OCI-LY7 (cell line): ENCODE results near the gene ZNF445. TPM values are rescaled to one million over a fixed set of nuclear protein-coding genes. Genes with fewer than 3 reads are reported as not detected.

ENCODE experiments used
- BruUV-seq: library from RNA; stranded (reverse); fragments of 400-500 nt; replicated peaks from 2 replicates; lab custom pipeline; 2021; lab: Mats Ljungman, UMichigan
- CTCF ChIA-PET: fragments of 300-600 bp; sonication (Branson Sonifier 250); formaldehyde crosslinking; loops from one replicate; lab custom pipeline; 2022; ENCODE audit warnings: antibody characterized with exemption; ENCODE audit not compliant: unreplicated experiment; lab: Charles Lee
- POLR2A ChIA-PET: fragments of 300-600 bp; sonication (Branson Sonifier 250); formaldehyde crosslinking; loops from one replicate; lab custom pipeline; 2022; ENCODE audit warnings: antibody characterized with exemption; lab: Charles Lee
- DNase-seq: peaks from one replicate; pipeline ENCODE4 v3.0.0-alpha.2; 2015; ENCODE audit warnings: low spot score
- H2AFZ ChIP-seq: fragments of 200-600 bp; sonication (generic), shearing (Covaris generic); 2 replicates; pipeline ENCODE4 v1.6.1; 2014; ENCODE audit warnings: mild to moderate bottlenecking, antibody characterized with exemption, low read length, moderate library complexity
- H3K27ac ChIP-seq: fragments of 200-600 bp; sonication (generic); 2 replicates; pipeline ENCODE4 v1.5.1; 2014; ENCODE audit warnings: mixed run types, low read depth, mild to moderate bottlenecking, moderate library complexity, low read length, inconsistent platforms; ENCODE audit not compliant: poor library complexity, severe bottlenecking
- H3K36me3 ChIP-seq: fragments of 200-600 bp; sonication (generic); 2 replicates; pipeline ENCODE4 v1.6.1; 2014; ENCODE audit warnings: mild to moderate bottlenecking, antibody characterized with exemption, low read length, moderate library complexity, mixed read lengths; ENCODE audit not compliant: insufficient read depth
- H3K4me1 ChIP-seq: fragments of 200-600 bp; sonication (generic); 2 replicates; pipeline ENCODE4 v1.5.1; 2014; ENCODE audit warnings: mild to moderate bottlenecking, low read length; ENCODE audit not compliant: insufficient read depth, poor library complexity, severe bottlenecking
- H3K4me2 ChIP-seq: fragments of 200-600 bp; sonication (generic); 2 replicates; pipeline ENCODE4 v1.6.1; 2014; ENCODE audit warnings: mild to moderate bottlenecking, low read length
- H3K4me3 ChIP-seq: fragments of 200-600 bp; sonication (generic); 2 replicates; pipeline ENCODE4 v1.5.1; 2014; ENCODE audit warnings: mild to moderate bottlenecking, low read depth, low read length; ENCODE audit not compliant: poor library complexity, severe bottlenecking
- H3K79me2 ChIP-seq: fragments of 200-600 bp; sonication (generic); 2 replicates; pipeline ENCODE4 v1.6.1; 2016; ENCODE audit warnings: low read depth, mild to moderate bottlenecking, low read length, moderate library complexity, mixed read lengths; ENCODE audit not compliant: insufficient read depth
- H3K9me2 ChIP-seq: fragments of 200-600 bp; sonication (generic); 2 replicates; pipeline ENCODE4 v1.6.1; 2016; ENCODE audit warnings: mild to moderate bottlenecking, low read length, mixed read lengths; ENCODE audit not compliant: insufficient read depth
- H3K9me3 ChIP-seq: fragments of 200-600 bp; sonication (generic); 2 replicates; pipeline ENCODE4 v1.6.1; 2014; ENCODE audit warnings: mild to moderate bottlenecking, mixed run types, low read length, mixed read lengths
- H4K20me1 ChIP-seq: fragments of 200-600 bp; sonication (generic); 2 replicates; pipeline ENCODE4 v1.6.1; 2014; ENCODE audit warnings: mild to moderate bottlenecking, antibody characterized with exemption, low read length, moderate library complexity, mixed read lengths; ENCODE audit not compliant: insufficient read depth
- EZH2phosphoT487 ChIP-seq: fragments of 200-600 bp; sonication (generic); IDR thresholded peaks from 2 replicates; pipeline ENCODE4 v1.6.1; 2018; ENCODE audit warnings: low read depth, borderline replicate concordance, mild to moderate bottlenecking, mixed run types, antibody characterized with exemption, low read length, moderate library complexity, mixed read lengths
- intact Hi-C: fragments of 100-400 bp; cut with micrococcal nuclease; formaldehyde crosslinking; loops from one replicate; pipeline ENCODE4 v1.10.0; 2022; ENCODE audit not compliant: unreplicated experiment
- total RNA-seq, 2 experiments: library from RNA; depleted of rRNA in 1 of 2; stranded (reverse); fragments of >200 nt in 1 of 2; shearing (Covaris generic) in 1 of 2; gene quantifications; 2 replicates each; pipeline ENCODE4 v1.2.3, GENCODE V29; 2014 to 2022
- TF ChIP-seq, protein P1 (sequence below): fragments of 200-600 bp; sonication (generic); conservative IDR thresholded peaks from 2 replicates; pipeline ENCODE4 v1.5.1; 2014; ENCODE audit warnings: mild to moderate bottlenecking, antibody characterized with exemption, low read length, moderate library complexity, mixed read lengths

The ZNF445 gene
- total RNA-seq, 2 experiments from 2014 or later, result 3.4 to 11.7 TPM

DNA sequence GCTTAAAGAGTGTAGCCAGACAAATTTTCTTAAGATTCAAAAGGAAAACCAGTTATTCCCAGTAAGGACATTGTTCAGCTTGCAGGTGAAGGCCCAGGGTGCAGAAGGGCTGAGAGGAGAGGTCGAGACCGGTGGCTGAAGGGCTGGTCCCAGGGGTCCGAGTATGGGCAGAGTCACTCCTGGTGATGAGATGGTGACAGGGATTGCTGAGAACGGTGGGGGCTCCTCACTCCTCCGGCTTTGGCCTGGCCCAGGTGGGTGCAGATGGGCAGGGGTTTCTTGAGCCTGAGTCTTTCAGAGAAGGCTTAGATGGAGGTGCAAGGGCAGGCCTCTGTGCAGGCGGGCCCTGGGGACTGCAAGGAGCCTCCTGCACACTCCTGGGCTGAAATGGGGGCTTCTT is 56.2 kb downstream of the ZNF445 start:
- TF ChIP-seq, protein P1, sequence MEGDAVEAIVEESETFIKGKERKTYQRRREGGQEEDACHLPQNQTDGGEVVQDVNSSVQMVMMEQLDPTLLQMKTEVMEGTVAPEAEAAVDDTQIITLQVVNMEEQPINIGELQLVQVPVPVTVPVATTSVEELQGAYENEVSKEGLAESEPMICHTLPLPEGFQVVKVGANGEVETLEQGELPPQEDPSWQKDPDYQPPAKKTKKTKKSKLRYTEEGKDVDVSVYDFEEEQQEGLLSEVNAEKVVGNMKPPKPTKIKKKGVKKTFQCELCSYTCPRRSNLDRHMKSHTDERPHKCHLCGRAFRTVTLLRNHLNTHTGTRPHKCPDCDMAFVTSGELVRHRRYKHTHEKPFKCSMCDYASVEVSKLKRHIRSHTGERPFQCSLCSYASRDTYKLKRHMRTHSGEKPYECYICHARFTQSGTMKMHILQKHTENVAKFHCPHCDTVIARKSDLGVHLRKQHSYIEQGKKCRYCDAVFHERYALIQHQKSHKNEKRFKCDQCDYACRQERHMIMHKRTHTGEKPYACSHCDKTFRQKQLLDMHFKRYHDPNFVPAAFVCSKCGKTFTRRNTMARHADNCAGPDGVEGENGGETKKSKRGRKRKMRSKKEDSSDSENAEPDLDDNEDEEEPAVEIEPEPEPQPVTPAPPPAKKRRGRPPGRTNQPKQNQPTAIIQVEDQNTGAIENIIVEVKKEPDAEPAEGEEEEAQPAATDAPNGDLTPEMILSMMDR, result no peak
- no peak for TF ChIP-seq EZH2phosphoT487
- H3K27ac ChIP-seq, result no peak overlapping the region
- no peaks in the 10 kb centered on the region for H3K36me3 ChIP-seq
- H3K4me3 ChIP-seq, result no peak overlapping the region
- no peaks in the 10 kb centered on the region for H3K4me1 ChIP-seq
- H3K9me2 ChIP-seq, result no peaks in the 10 kb centered on the region
- no TSS peak for BruUV-seq
- H4K20me1 ChIP-seq, result no peaks in the 10 kb centered on the region
- no peak overlapping the region for H2AFZ ChIP-seq
- no peaks in the 10 kb centered on the region for H3K79me2 ChIP-seq
- H3K9me3 ChIP-seq, result no peaks in the 10 kb centered on the region
- no peak overlapping the region for H3K4me2 ChIP-seq
- POLR2A ChIA-PET, result no interaction called here
- intact Hi-C loops, result no loop called here
- CTCF ChIA-PET, result no interaction called here
- no peak for DNase-seq

DNA sequence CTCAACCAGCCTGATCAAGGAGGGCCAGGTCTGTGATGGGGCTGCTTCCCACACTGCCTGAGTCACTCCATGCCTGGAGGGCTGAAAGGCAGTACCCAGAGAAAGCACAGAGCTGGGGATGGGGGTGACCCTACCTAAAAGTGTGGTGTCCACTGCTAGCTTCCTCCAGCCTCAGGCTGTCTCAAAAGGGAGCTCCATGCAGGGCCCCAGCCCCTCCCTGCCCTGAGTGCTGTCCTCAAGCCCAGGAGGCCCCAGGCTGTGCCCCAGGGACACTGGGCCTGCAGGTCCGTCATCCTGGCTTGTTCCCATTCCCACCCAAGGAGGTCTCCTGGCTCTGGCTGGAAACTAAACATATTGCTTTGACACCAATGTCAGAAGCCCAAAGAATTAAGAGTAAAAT is 56.8 kb downstream of the ZNF445 start:
- no peaks in the 10 kb centered on the region for H4K20me1 ChIP-seq
- H3K36me3 ChIP-seq, result no peaks in the 10 kb centered on the region
- ChIA-PET POLR2A (no interaction called here), CTCF (interaction anchor here (0.6 kb wide), 1 partner anchor 109 kb away, joined by 4 read pairs; no protein-coding TSS in a partner anchor)
- H3K4me1 ChIP-seq, result no peaks in the 10 kb centered on the region
- BruUV-seq, result no TSS peak
- intact Hi-C loops, result no loop called here
- H3K27ac ChIP-seq, result no peak overlapping the region
- no peaks in the 10 kb centered on the region for H3K9me2 ChIP-seq
- no peak overlapping the region for H3K4me2 ChIP-seq
- TF ChIP-seq, protein P1, result no peak
- TF ChIP-seq EZH2phosphoT487, result no peak
- H3K4me3 ChIP-seq, result no peak overlapping the region
- H3K9me3 ChIP-seq, result no peaks in the 10 kb centered on the region
- DNase-seq, result no peak
- no peaks in the 10 kb centered on the region for H3K79me2 ChIP-seq
- no peak overlapping the region for H2AFZ ChIP-seq

DNA sequence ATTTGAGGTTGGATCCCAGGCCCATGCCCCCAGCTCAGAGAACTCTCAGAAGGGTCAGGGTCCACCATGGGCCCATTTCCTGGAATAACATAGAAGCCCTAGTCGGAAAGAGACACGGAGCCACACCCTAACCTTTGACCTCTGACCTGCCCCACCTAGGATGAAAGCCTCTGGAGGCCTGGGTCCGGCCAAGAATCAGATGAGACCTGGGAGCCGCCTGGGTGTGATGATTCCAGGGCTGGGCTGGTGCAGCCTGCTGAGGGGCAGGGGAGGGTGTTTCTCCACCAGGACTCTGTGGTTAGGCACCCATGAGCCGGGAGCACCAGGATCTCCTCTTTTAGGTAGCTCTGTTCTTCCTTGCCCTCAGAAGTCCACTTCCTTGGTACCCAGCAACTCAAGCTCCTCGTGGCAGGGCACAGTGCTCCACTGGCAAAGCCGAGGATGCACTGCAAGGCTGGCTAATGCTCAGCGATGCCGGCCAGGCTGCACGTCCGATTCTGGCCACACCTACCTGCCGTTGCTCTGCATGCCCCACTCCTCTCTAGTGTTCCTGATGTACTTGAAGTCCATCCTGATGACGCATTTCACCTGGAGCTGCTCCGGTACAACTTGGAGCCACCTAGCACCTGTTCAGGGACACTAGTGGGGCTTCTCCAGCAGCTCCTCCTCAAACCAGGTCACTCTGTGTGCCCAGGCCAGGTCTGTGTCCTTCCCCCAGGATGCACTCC is 57.4 kb downstream of the ZNF445 start:
- no peak overlapping the region for H3K27ac ChIP-seq
- BruUV-seq, result no TSS peak
- no peak for DNase-seq
- no peaks in the 10 kb centered on the region for H3K79me2 ChIP-seq
- intact Hi-C loops, result no loop called here
- H4K20me1 ChIP-seq, result no peaks in the 10 kb centered on the region
- ChIA-PET POLR2A (no interaction called here), CTCF (interaction anchor here (0.6 kb wide), 1 partner anchor 108 kb away, joined by 4 read pairs; no protein-coding TSS in a partner anchor)
- H3K4me1 ChIP-seq, result no peaks in the 10 kb centered on the region
- H3K36me3 ChIP-seq, result no peaks in the 10 kb centered on the region
- TF ChIP-seq, protein P1, result no peak
- TF ChIP-seq EZH2phosphoT487, result no peak
- no peak overlapping the region for H3K4me3 ChIP-seq
- no peak overlapping the region for H2AFZ ChIP-seq
- H3K4me2 ChIP-seq, result no peak overlapping the region
- no peaks in the 10 kb centered on the region for H3K9me2 ChIP-seq
- H3K9me3 ChIP-seq, result no peaks in the 10 kb centered on the region
